Endothelial cell of umbilical vein (primary cell): ENCODE results near the gene ABCC5. TPM values are rescaled to one million over a fixed set of nuclear protein-coding genes. Genes with fewer than 3 reads are reported as not detected.

Experiments
- BruUV-seq: library from RNA; stranded (reverse); fragments of 400-500 nt; replicated peaks from 2 replicates; lab custom pipeline; 2021; lab: Mats Ljungman, UMichigan
- CTCF ChIA-PET: fragments of 300-600, 350-600 bp; sonication (Branson Sonifier 250); formaldehyde crosslinking; loops from one replicate; lab custom pipeline; 2021; ENCODE audit warnings: antibody characterized with exemption, inconsistent platforms; lab: Charles Lee
- POLR2A ChIA-PET: fragments of 300-600, 350-600 bp; sonication (Branson Sonifier 250); formaldehyde crosslinking; loops from one replicate; lab custom pipeline; 2021; ENCODE audit warnings: antibody characterized with exemption, inconsistent platforms; lab: Charles Lee
- DNase-seq: peaks from one replicate; pipeline ENCODE4 v3.0.0-alpha.2; 2011; ENCODE audit warnings: low read depth, low spot score
- FAIRE-seq: peaks from 2 replicates; lab custom pipeline; 2011; peaks lifted over from hg19 to GRCh38; lab: Jason Lieb, UNC
- H2AFZ ChIP-seq: 2 replicates; pipeline ENCODE4 v1.6.0; 2012; ENCODE audit warnings: low read depth, low read length, control low read depth, inconsistent platforms
- H3K27ac ChIP-seq: 2 replicates; pipeline ENCODE4 v1.5.1; 2011; ENCODE audit warnings: low read depth, mild to moderate bottlenecking, control low read depth, low read length, moderate library complexity; ENCODE audit not compliant: insufficient read depth
- H3K27me3 ChIP-seq, 2 experiments: 2 replicates each; pipeline versions ENCODE4 v1.6.0 to v1.6.1; 2011; ENCODE audit warnings: low read length in 2 of 2, mixed read lengths in 1 of 2; ENCODE audit not compliant: control insufficient read depth in 2 of 2, insufficient read depth in 2 of 2
- H3K36me3 ChIP-seq, 2 experiments: 2 replicates in 1 of 2; 3 replicates in 1 of 2; pipeline ENCODE4 v1.5.1; 2011; ENCODE audit warnings: low read length in 2 of 2, mild to moderate bottlenecking in 1 of 2, moderate library complexity in 1 of 2; ENCODE audit not compliant: control insufficient read depth in 2 of 2, insufficient read depth in 2 of 2; ENCODE audit errors: extremely low read depth in 1 of 2
- H3K4me1 ChIP-seq: 3 replicates; pipeline ENCODE4 v1.5.1; 2011; ENCODE audit warnings: mild to moderate bottlenecking, low read length; ENCODE audit not compliant: control insufficient read depth, insufficient read depth; ENCODE audit errors: extremely low read depth
- H3K4me2 ChIP-seq: 2 replicates; pipeline ENCODE4 v1.6.1; 2011; ENCODE audit warnings: low read length, control low read depth, mixed read lengths; ENCODE audit not compliant: insufficient read depth
- H3K4me3 ChIP-seq, 3 experiments: fragments of 200-600 bp in 1 of 3; sonication (generic), shearing (Covaris generic) in 1 of 3; replicated peaks in 1 of 3; 2 replicates each; pipeline ENCODE4 v1.5.1; 2011 to 2016; ENCODE audit warnings: control low read depth in 3 of 3, low read length in 3 of 3, mild to moderate bottlenecking in 2 of 3, inconsistent platforms in 1 of 3, low read depth in 1 of 3, moderate library complexity in 1 of 3; ENCODE audit not compliant: insufficient read depth in 1 of 3
- H3K79me2 ChIP-seq: 2 replicates; pipeline ENCODE4 v1.6.0; 2012; ENCODE audit warnings: low read length, inconsistent platforms; ENCODE audit not compliant: control insufficient read depth, insufficient read depth
- H3K9ac ChIP-seq: replicated peaks from 2 replicates; pipeline ENCODE3; 2011; ENCODE audit warnings: low read length, control low read depth; ENCODE audit not compliant: insufficient read depth; ENCODE audit errors: extremely low read depth
- H3K9me1 ChIP-seq: replicated peaks from 3 replicates; pipeline ENCODE4 v1.6.0; 2011; ENCODE audit warnings: mild to moderate bottlenecking, low read length; ENCODE audit not compliant: control insufficient read depth, insufficient read depth; ENCODE audit errors: extremely low read depth
- H3K9me3 ChIP-seq: replicated peaks from 2 replicates; pipeline ENCODE4 v1.5.1; 2012; ENCODE audit warnings: low read length, inconsistent platforms; ENCODE audit not compliant: control insufficient read depth, insufficient read depth
- H4K20me1 ChIP-seq: replicated peaks from 2 replicates; pipeline ENCODE3; 2011; ENCODE audit warnings: mild to moderate bottlenecking, low read length; ENCODE audit not compliant: control insufficient read depth, insufficient read depth; ENCODE audit errors: extremely low read depth
- CTCF ChIP-seq, 2 donors: IDR thresholded peaks; 1 replicate in 1 of 2; 2 replicates in 1 of 2; pipeline ENCODE4 v1.5.1; 2011; ENCODE audit warnings: low read length in 2 of 2, mild to moderate bottlenecking in 2 of 2, moderate library complexity in 2 of 2, control low read depth in 1 of 2, inconsistent platforms in 1 of 2, low read depth in 1 of 2; ENCODE audit not compliant: insufficient read depth in 1 of 2; ENCODE audit errors: extremely low read depth in 1 of 2
- EZH2 ChIP-seq: IDR thresholded peaks from 2 replicates; pipeline ENCODE4 v1.6.1; 2012; ENCODE audit warnings: borderline replicate concordance, low read depth, mild to moderate bottlenecking, moderate library complexity, low read length, inconsistent platforms; ENCODE audit not compliant: severe bottlenecking
- GATA2 ChIP-seq: IDR thresholded peaks from 2 replicates; pipeline ENCODE4 v1.7.0; 2011; ENCODE audit warnings: low read depth, mild to moderate bottlenecking, moderate library complexity, mixed read lengths, low read length; ENCODE audit not compliant: insufficient read length, insufficient read depth
- JUN ChIP-seq: IDR thresholded peaks from 2 replicates; pipeline ENCODE4 v1.6.1; 2011; ENCODE audit warnings: borderline replicate concordance, low read depth; ENCODE audit not compliant: insufficient read length, insufficient read depth
- MAX ChIP-seq: IDR thresholded peaks from 2 replicates; pipeline ENCODE4 v1.6.1; 2011; ENCODE audit not compliant: insufficient read depth, insufficient read length
- MYC ChIP-seq: IDR thresholded peaks from one replicate; pipeline ENCODE4 v1.6.1; 2011; ENCODE audit warnings: mild to moderate bottlenecking, low read depth, low read length
- POLR2A ChIP-seq: IDR thresholded peaks from 2 replicates; pipeline ENCODE4 v1.6.1; 2012; ENCODE audit warnings: low read depth, mild to moderate bottlenecking, control low read depth, low read length
- POLR2AphosphoS5 ChIP-seq: IDR thresholded peaks from 2 replicates; pipeline ENCODE4 v1.6.1; 2012; ENCODE audit warnings: low read depth, mild to moderate bottlenecking, control low read depth, low read length, moderate library complexity; ENCODE audit not compliant: insufficient read depth
- dilution Hi-C: fragments of 300-500 bp; cut with MboI; formaldehyde crosslinking; loops from one replicate; pipeline ENCODE4 v1.15.0; 2019; ENCODE audit warnings: low sequenced_read_pairs; ENCODE audit not compliant: extremely low pct_ligation_motif_present
- intact Hi-C: fragments of 100-400 bp; cut with micrococcal nuclease; formaldehyde crosslinking; loops from one replicate; pipeline ENCODE4 v1.10.0; 2022
- polyA plus RNA-seq, 4 experiments: library from polyadenylated mRNA; depleted of rRNA in 3 of 4; stranded (reverse) in 3 of 4; unstranded in 1 of 4; fragments of >200 nt; gene quantifications; 2 replicates each; pipeline versions ENCODE4 v1.2.1 to v1.2.3, GENCODE V29; 2011 to 2012; ENCODE audit warnings: missing spikeins in 1 of 4
- total RNA-seq: library from RNA; stranded (reverse); gene quantifications from 2 replicates; pipeline ENCODE4 v1.2.3, GENCODE V29; 2021

ABCC5 gene
- total and polyA plus RNA-seq, 2 donors (not counting 3 experiments of a cell fraction or from before 2014, with no cell fraction given): 22.5 to 24.6 TPM

- dilution Hi-C loops: no loop called here
- H3K9ac ChIP-seq: no peak overlapping the region
- DNase-seq (no peak), FAIRE-seq (no peak)
- POLR2A ChIA-PET: no interaction called here
- no peaks in the 10 kb centered on the region for H3K4me1 ChIP-seq
- H4K20me1 ChIP-seq: no peaks in the 10 kb centered on the region
- H3K4me3 ChIP-seq: no peak overlapping the region
- H3K9me3 ChIP-seq: no peaks in the 10 kb centered on the region
- intact Hi-C loops: no loop called here
- no TSS peak for BruUV-seq
- H3K79me2 ChIP-seq: no peaks in the 10 kb centered on the region
- H3K9me1 ChIP-seq: no peaks in the 10 kb centered on the region
- H3K27ac ChIP-seq: no peak overlapping the region
- no peak for TF ChIP-seq MYC
- no peak for TF ChIP-seq MAX
- no peak for TF ChIP-seq GATA2
- no peak for TF ChIP-seq POLR2AphosphoS5
- no peak for TF ChIP-seq JUN
- TF ChIP-seq CTCF (IDR thresholded peaks at IDR 0.05; ENCODE audit: extremely low read depth in 1 of 2, insufficient read depth in 1 of 2, low read depth in 1 of 2, low read length in 2 of 2): no peak
- TF ChIP-seq EZH2: no peak
- TF ChIP-seq POLR2A: no peak
- H3K4me2 ChIP-seq: no peak overlapping the region
- CTCF ChIA-PET: interaction anchor here (1.1 to 2.2 kb wide), 2 partner anchors 9 to 18 kb away, joined by 4 to 5 read pairs; no protein-coding TSS in a partner anchor
- no peaks in the 10 kb centered on the region for H3K27me3 ChIP-seq
- no peak overlapping the region for H2AFZ ChIP-seq
- no peaks in the 10 kb centered on the region for H3K36me3 ChIP-seq
Measured at GRCh38 chr3:183913580-183913920, 104.1 kb downstream of the ABCC5 start.
